GM12875 (cell line): ENCODE results near the gene ENKD1.

Experiments used
- H3K4me3 ChIP-seq: one replicate; pipeline ENCODE4 v1.5.1; 2011; ENCODE audit warnings: low read depth, low read length, control low read depth
- CTCF ChIP-seq: IDR thresholded peaks from 2 replicates; pipeline ENCODE4 v1.5.1; 2011; ENCODE audit warnings: low read depth, mild to moderate bottlenecking, control low read depth, inconsistent platforms, low read length, moderate library complexity, borderline replicate concordance; ENCODE audit not compliant: insufficient read depth

The ENKD1 gene

GRCh38 chr16:67708368-67708771 lies 41.8 kb upstream of the ENKD1 start:
- no peak for TF ChIP-seq CTCF
- H3K4me3 ChIP-seq: no peak overlapping the region

GRCh38 chr16:67707790-67708189 lies 41.2 kb upstream of the ENKD1 start:
- TF ChIP-seq CTCF: no peak

GRCh38 chr16:67707210-67707609 lies 40.7 kb upstream of the ENKD1 start:
- no peak for TF ChIP-seq CTCF
- H3K4me3 ChIP-seq: no peak overlapping the region

More at GRCh38 chr16:67707790-67708189, 41.2 kb upstream of the ENKD1 start:
- H3K4me3 ChIP-seq: no peak overlapping the region

- no peak for TF ChIP-seq CTCF
- no peak overlapping the region for H3K4me3 ChIP-seq
Observed at GRCh38 chr16:67704110-67704509, 37.6 kb upstream of the ENKD1 start.

GRCh38 chr16:67703626-67704025 lies 37.1 kb upstream of the ENKD1 start:
- H3K4me3 ChIP-seq: no peak overlapping the region
- no peak for TF ChIP-seq CTCF

- no peak for TF ChIP-seq CTCF
- H3K4me3 ChIP-seq: no peak overlapping the region
Observed at GRCh38 chr16:67702130-67702529, 35.6 kb upstream of the ENKD1 start.

- no peak overlapping the region for H3K4me3 ChIP-seq
- no peak for TF ChIP-seq CTCF
Observed at GRCh38 chr16:67701420-67701819, 34.9 kb upstream of the ENKD1 start.
